GM19025 (cell line): Measurements from ENCODE around the gene EDDM3A.

Experiments used
- ATAC-seq: cut with Tn5 transposase; IDR thresholded peaks from one replicate; pipeline ENCODE4 v1.9.1; 2021; ENCODE audit warnings: mild to moderate bottlenecking, low read depth, moderate library complexity; ENCODE audit not compliant: unreplicated experiment

The EDDM3A gene

GRCh38 chr14:20782280-20782890, 36.7 kb downstream of the EDDM3A start:
- peak; percentile 46 for ATAC-seq

DNA sequence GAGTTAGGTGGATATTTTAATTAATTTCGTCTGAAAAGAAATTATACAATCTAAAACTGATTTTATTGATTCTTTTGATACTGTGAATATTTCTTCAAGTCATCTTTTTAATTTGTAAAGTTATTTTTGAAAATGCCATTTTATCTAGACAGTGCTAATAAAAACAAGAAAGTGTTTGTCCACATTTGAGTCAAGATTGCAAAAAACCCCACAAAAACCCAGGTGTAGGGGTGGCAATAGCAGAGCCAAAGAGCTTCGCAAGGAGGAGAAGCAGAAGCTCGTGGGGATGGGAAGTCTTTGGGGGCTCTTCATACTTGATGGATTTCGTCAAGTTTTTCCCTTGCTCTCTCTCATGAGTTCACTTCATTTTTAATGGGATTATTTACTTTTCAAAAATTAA, 41.3 kb downstream of the EDDM3A start:
- ATAC-seq = no peak

GRCh38 chr14:20789230-20789813, 43.6 kb downstream of the EDDM3A start:
- ATAC-seq = no peak

DNA sequence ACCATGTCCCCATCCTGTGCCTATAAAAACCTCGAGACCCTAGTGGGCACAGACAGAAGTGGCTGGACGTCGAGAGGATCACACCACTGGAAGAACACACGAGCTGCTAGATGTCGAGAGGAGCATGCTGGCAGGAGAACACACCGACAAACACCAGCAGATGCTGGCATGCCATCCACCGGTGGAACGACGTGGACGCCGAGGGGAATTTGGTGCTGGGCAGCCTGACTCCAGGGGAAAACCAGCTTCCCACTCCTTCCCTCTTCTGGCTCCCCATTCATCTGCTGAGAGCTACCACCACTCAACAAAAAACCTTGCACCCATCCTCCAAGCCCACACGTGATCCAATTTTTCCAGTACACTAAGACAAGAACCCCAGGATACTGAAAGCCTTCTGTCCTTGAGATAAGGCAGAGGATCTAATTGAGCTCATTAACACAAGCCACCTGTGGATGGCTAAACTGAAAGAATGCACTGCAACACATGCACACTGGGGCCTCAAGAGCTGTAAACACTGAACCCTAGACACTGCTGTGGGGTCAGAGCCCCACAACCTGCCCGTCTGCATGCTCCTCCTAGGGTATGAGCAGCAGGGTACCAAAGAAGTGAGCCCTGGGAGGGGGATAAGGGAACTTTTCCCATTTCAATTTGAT, 44.9 kb downstream of the EDDM3A start:
- no peak for ATAC-seq

GRCh38 chr14:20791187-20791586, 45.5 kb downstream of the EDDM3A start:
- no peak for ATAC-seq

DNA sequence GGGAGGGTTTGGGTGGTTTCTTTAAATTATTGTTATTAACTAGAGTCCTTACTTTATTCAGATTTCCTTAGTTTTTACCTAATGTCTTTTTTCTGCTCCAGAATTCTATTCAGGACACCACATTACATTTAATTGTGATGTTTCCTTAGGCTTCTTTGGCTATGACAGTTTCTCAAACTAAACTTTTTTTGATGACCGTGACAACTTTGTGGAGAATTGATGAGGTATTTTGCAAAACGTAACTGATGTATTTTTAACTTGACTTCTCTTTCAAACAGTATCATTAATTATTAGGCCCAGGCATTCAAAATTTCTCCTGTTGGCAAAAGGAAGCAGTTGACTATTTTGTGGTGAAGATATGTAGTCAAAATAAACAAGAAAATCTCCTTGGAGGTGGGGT, 45.9 kb downstream of the EDDM3A start:
- no peak for ATAC-seq

GRCh38 chr14:20792556-20792955, 46.9 kb downstream of the EDDM3A start:
- no peak for ATAC-seq

GRCh38 chr14:20794644-20795369, 49.1 kb downstream of the EDDM3A start:
- no peak for ATAC-seq

GRCh38 chr14:20797164-20797563, 51.5 kb downstream of the EDDM3A start:
- no peak for ATAC-seq
